ENCODE data around the gene CSH2. TPM values are rescaled to one million over a fixed set of nuclear protein-coding genes. Genes with fewer than 3 reads are reported as not detected.
A peak's percentile ranks its signal among the peaks of the same experiment; 100 is the strongest.

Gene CSH2
- total and polyA plus RNA-seq, 2 of the 13 experiments (the other 11 are each of a cell fraction or from before 2014, with no cell fraction given) = not detected

GRCh38 chr17:63827002-63827800 lies 46.3 kb downstream of the CSH2 start, which contains the start of the genes FTSJ3 and PSMC5 (continued):
- TF ChIP-seq TRIM24 (CRISPR knock-in tag; IDR thresholded peaks at IDR 0.05) = no peak
- peak; percentile 65; the same call in 1 of the 2 replicates for TF ChIP-seq ESRRA (CRISPR knock-in tag; IDR thresholded peaks at IDR 0.05; ENCODE audit: low read depth)
- no peak; the same call in 1 of the 2 replicates for TF ChIP-seq ZFP36L1 (CRISPR knock-in tag; IDR thresholded peaks at IDR 0.05)
- TF ChIP-seq ATAD3A (CRISPR knock-in tag; IDR thresholded peaks at IDR 0.05) = 0 out of 2 replicates have a peak, but pooled peaks have one; percentile 49
- peak; percentile 88 for TF ChIP-seq ZNF710 (CRISPR knock-in tag; IDR thresholded peaks at IDR 0.05; ENCODE audit: borderline replicate concordance)
- TF ChIP-seq MTA1 (CRISPR knock-in tag; IDR thresholded peaks at IDR 0.05; ENCODE audit: borderline replicate concordance) = peak; percentile 91; the same call in 1 of the 2 replicates
- TF ChIP-seq, protein P1, sequence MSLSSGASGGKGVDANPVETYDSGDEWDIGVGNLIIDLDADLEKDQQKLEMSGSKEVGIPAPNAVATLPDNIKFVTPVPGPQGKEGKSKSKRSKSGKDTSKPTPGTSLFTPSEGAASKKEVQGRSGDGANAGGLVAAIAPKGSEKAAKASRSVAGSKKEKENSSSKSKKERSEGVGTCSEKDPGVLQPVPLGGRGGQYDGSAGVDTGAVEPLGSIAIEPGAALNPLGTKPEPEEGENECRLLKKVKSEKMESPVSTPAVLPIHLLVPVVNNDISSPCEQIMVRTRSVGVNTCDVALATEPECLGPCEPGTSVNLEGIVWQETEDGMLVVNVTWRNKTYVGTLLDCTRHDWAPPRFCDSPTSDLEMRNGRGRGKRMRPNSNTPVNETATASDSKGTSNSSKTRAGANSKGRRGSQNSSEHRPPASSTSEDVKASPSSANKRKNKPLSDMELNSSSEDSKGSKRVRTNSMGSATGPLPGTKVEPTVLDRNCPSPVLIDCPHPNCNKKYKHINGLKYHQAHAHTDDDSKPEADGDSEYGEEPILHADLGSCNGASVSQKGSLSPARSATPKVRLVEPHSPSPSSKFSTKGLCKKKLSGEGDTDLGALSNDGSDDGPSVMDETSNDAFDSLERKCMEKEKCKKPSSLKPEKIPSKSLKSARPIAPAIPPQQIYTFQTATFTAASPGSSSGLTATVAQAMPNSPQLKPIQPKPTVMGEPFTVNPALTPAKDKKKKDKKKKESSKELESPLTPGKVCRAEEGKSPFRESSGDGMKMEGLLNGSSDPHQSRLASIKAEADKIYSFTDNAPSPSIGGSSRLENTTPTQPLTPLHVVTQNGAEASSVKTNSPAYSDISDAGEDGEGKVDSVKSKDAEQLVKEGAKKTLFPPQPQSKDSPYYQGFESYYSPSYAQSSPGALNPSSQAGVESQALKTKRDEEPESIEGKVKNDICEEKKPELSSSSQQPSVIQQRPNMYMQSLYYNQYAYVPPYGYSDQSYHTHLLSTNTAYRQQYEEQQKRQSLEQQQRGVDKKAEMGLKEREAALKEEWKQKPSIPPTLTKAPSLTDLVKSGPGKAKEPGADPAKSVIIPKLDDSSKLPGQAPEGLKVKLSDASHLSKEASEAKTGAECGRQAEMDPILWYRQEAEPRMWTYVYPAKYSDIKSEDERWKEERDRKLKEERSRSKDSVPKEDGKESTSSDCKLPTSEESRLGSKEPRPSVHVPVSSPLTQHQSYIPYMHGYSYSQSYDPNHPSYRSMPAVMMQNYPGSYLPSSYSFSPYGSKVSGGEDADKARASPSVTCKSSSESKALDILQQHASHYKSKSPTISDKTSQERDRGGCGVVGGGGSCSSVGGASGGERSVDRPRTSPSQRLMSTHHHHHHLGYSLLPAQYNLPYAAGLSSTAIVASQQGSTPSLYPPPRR (CRISPR knock-in tag; IDR thresholded peaks at IDR 0.05; ENCODE audit: borderline replicate concordance) = 0 out of 2 replicates have a peak, but pooled peaks have one; percentile 65
- TF ChIP-seq, protein P2, sequence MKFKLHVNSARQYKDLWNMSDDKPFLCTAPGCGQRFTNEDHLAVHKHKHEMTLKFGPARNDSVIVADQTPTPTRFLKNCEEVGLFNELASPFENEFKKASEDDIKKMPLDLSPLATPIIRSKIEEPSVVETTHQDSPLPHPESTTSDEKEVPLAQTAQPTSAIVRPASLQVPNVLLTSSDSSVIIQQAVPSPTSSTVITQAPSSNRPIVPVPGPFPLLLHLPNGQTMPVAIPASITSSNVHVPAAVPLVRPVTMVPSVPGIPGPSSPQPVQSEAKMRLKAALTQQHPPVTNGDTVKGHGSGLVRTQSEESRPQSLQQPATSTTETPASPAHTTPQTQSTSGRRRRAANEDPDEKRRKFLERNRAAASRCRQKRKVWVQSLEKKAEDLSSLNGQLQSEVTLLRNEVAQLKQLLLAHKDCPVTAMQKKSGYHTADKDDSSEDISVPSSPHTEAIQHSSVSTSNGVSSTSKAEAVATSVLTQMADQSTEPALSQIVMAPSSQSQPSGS (CRISPR knock-in tag; IDR thresholded peaks at IDR 0.05) = peak; percentile 65; the same call in 1 of the 2 replicates
- no peak for TF ChIP-seq NR3C1 (CRISPR knock-in tag; IDR thresholded peaks at IDR 0.05)
- TF ChIP-seq, protein P3, sequence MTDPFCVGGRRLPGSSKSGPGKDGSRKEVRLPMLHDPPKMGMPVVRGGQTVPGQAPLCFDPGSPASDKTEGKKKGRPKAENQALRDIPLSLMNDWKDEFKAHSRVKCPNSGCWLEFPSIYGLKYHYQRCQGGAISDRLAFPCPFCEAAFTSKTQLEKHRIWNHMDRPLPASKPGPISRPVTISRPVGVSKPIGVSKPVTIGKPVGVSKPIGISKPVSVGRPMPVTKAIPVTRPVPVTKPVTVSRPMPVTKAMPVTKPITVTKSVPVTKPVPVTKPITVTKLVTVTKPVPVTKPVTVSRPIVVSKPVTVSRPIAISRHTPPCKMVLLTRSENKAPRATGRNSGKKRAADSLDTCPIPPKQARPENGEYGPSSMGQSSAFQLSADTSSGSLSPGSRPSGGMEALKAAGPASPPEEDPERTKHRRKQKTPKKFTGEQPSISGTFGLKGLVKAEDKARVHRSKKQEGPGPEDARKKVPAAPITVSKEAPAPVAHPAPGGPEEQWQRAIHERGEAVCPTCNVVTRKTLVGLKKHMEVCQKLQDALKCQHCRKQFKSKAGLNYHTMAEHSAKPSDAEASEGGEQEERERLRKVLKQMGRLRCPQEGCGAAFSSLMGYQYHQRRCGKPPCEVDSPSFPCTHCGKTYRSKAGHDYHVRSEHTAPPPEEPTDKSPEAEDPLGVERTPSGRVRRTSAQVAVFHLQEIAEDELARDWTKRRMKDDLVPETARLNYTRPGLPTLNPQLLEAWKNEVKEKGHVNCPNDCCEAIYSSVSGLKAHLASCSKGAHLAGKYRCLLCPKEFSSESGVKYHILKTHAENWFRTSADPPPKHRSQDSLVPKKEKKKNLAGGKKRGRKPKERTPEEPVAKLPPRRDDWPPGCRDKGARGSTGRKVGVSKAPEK (CRISPR knock-in tag; IDR thresholded peaks at IDR 0.05; ENCODE audit: borderline replicate concordance) = no peak
- peak; percentile 94; the same call in 1 of the 2 replicates for TF ChIP-seq ZBTB3 (CRISPR knock-in tag; IDR thresholded peaks at IDR 0.05; ENCODE audit: borderline replicate concordance, low read depth)
- peak; percentile 97 for TF ChIP-seq GABPB1 (CRISPR knock-in tag; IDR thresholded peaks at IDR 0.05)
- peak; percentile 100 for TF ChIP-seq ZNF34 (CRISPR knock-in tag; IDR thresholded peaks at IDR 0.05; ENCODE audit: borderline replicate concordance)
